HepG2 (cell line): ENCODE data around the gene MEGF6.

Experiments used
- ZNF10 ChIP-seq: sonication (generic); formaldehyde crosslinking; IDR thresholded peaks from 2 replicates; pipeline ENCODE4 v1.4.0; 2020; ENCODE audit warnings: mild to moderate bottlenecking, low read depth, missing genetic modification reagents, borderline replicate concordance
- ZNF546 ChIP-seq: sonication (generic); formaldehyde crosslinking; conservative IDR thresholded peaks from 2 replicates; pipeline ENCODE4 v1.8.1; 2023; ENCODE audit warnings: mild to moderate bottlenecking, missing genetic modification reagents
- TF ChIP-seq, protein P1 (sequence below): sonication (generic); formaldehyde crosslinking; IDR thresholded peaks from 2 replicates; pipeline ENCODE4 v1.5.0; 2020; ENCODE audit warnings: missing genetic modification reagents

DNA sequence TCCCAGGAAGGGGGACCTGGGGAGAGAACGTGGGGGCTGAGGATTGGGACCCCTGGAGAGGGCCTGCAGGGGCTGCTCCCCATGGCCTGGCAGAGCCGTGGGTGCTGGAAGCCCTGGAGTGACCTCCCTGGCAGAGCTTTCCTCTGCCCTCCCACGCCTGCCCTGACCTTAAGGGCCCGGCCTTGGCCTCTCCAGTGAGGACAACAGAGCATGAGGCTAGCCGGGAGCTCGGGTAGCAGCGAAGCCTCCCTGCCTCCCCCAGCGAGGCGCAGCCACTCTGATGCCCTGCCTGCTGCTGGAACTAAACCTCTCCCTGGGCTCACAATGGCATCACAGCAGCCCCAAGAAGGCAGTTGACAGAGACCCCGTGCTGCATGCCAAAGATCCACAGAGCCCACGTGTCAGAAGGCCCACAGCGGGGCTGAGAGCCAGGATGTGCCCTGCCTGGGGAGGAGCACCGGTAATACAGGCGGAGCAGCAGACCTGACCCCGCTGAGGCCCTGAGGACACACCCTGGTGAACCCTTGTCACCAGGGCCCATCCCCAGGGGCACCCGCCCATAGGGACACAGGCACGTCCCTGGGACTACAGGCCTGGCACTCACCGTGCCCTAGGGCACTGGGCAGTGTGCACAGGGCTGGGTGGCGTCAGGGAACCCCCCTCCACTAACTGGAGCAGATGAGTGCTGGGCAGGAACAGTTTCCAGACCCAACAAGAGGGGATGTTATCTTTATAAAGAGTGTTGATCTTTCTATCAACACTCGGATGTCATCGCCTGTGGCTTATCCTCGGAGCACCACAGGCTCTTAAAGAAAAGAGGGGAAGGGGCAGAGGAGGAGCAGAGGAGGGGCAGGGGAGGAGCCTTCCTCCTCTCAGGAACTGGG lies 108.4 kb downstream of the MEGF6 start:
- TF ChIP-seq, protein P1, sequence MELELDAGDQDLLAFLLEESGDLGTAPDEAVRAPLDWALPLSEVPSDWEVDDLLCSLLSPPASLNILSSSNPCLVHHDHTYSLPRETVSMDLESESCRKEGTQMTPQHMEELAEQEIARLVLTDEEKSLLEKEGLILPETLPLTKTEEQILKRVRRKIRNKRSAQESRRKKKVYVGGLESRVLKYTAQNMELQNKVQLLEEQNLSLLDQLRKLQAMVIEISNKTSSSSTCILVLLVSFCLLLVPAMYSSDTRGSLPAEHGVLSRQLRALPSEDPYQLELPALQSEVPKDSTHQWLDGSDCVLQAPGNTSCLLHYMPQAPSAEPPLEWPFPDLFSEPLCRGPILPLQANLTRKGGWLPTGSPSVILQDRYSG (CRISPR knock-in tag) = no peak
- TF ChIP-seq ZNF546 (CRISPR knock-in tag) (no peak), ZNF10 (CRISPR knock-in tag) (no peak)
